ENCODE measurements around the gene OR9Q1.

DNA sequence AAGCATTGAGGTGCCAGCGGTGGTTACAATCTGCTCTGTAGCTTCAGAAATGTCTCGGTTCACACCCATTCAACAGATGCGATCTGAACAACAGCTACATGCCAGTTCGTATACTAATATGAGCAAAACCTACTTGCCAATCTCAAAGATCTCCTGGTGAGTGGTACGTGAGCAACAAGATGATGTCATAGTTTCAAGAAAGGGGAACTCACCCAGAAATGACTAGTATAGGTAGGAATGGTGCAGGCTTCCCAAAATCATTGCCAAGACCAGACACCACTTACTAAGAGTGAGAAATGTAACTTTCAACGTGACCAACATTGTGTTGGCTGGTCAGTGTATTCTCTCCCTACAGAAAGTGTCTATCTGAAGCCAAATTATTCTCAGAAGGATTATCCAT is 38.1 kb downstream of the OR9Q1 start:
- TF ChIP-seq EZH2 (IDR thresholded peaks at IDR 0.05): no peak
- no peak for TF ChIP-seq POLR2AphosphoS5 (IDR thresholded peaks at IDR 0.05; ENCODE audit: borderline replicate concordance, low read depth, low read length)
